Large intestine (tissue), 3 donors: Measurements from ENCODE around the gene SDK2. TPM values are rescaled to one million over a fixed set of nuclear protein-coding genes. Genes with fewer than 3 reads are reported as not detected.
"Not testable (repeated sequence)": the region's sequence is repeated elsewhere in the genome, so short reads cannot be mapped to it uniquely, and the experiment has no call there.

ENCODE experiments used
- DNase-seq, 2 donors: peaks; one replicate each; pipeline versions ENCODE4 v3.0.0 to v3.0.0-alpha.2; 2013
- H3K27ac ChIP-seq: one replicate; pipeline ENCODE4 v1.5.1; 2013; ENCODE audit warnings: low read length
- H3K27me3 ChIP-seq: 2 replicates; pipeline ENCODE4 v1.6.1; 2013; ENCODE audit warnings: low read length; ENCODE audit not compliant: control insufficient read depth, insufficient read depth
- H3K36me3 ChIP-seq: 2 replicates; pipeline ENCODE4 v1.6.1; 2013; ENCODE audit warnings: low read length; ENCODE audit not compliant: control insufficient read depth, insufficient read depth
- H3K4me1 ChIP-seq: one replicate; pipeline ENCODE4 v1.6.1; 2013; ENCODE audit warnings: low read length; ENCODE audit not compliant: control insufficient read depth, insufficient read depth
- H3K4me3 ChIP-seq: one replicate; pipeline ENCODE4 v1.5.1; 2013; ENCODE audit warnings: low read length
- H3K9me3 ChIP-seq: one replicate; pipeline ENCODE4 v1.6.1; 2013; ENCODE audit warnings: mild to moderate bottlenecking, low read depth, low read length, moderate library complexity; ENCODE audit not compliant: control insufficient read depth
- WGBS: methylation state at CpG from one replicate; pipeline ENCODE4 v1.1.5; 2013; ENCODE audit warnings: low lambda C conversion rate; ENCODE audit not compliant: insufficient coverage; 5-methylcytosine and 5-hydroxymethylcytosine counted together
- polyA plus RNA-seq: library from polyadenylated mRNA; unstranded; fragments of 120-200 nt; gene quantifications from one replicate; pipeline ENCODE4 v1.2.1, GENCODE V29; 2013

The SDK2 gene
- polyA plus RNA-seq, 1 donor, result 0.94 TPM

- H3K27ac ChIP-seq, result peak overlapping the region; percentile 12
- H3K4me3 ChIP-seq, result no peak overlapping the region
- H3K4me1 ChIP-seq, result peaks cover 14% of the 10 kb centered on the region
- no peaks in the 10 kb centered on the region for H3K36me3 ChIP-seq
- H3K9me3 ChIP-seq, result no peaks in the 10 kb centered on the region
- no peak for DNase-seq
- H3K27me3 ChIP-seq, result peaks cover 5% of the 10 kb centered on the region
- WGBS, result no CpG with 5 or more reads among the region's 22 CpGs
Measured at GRCh38 chr17:73338566-73339197, 305.6 kb downstream of the SDK2 start.

GRCh38 chr17:73338050-73338521 is 306.2 kb downstream of the SDK2 start:
- DNase-seq, result peak in 1 of 2 donors; percentile 44
- no CpG with 5 or more reads among the region's 13 CpGs for WGBS
- H3K27me3 ChIP-seq, result peaks cover 3% of the 10 kb centered on the region
- H3K36me3 ChIP-seq, result no peaks in the 10 kb centered on the region
- H3K9me3 ChIP-seq, result no peaks in the 10 kb centered on the region
- H3K27ac ChIP-seq, result peak overlapping the region; percentile 20
- peaks cover 14% of the 10 kb centered on the region for H3K4me1 ChIP-seq
- H3K4me3 ChIP-seq, result no peak overlapping the region

GRCh38 chr17:73337330-73337710 is 306.9 kb downstream of the SDK2 start:
- no peaks in the 10 kb centered on the region for H3K9me3 ChIP-seq
- no peak overlapping the region for H3K4me3 ChIP-seq
- H3K27me3 ChIP-seq, result no peaks in the 10 kb centered on the region
- H3K36me3 ChIP-seq, result no peaks in the 10 kb centered on the region
- WGBS, result no CpG with 5 or more reads among the region's 4 CpGs
- peaks cover 8% of the 10 kb centered on the region for H3K4me1 ChIP-seq
- H3K27ac ChIP-seq, result peak overlapping the region; percentile 20
- DNase-seq, result no peak

GRCh38 chr17:73336408-73337329 is 307.6 kb downstream of the SDK2 start:
- no peak for DNase-seq
- H3K27me3 ChIP-seq, result no peaks in the 10 kb centered on the region
- peaks cover 5% of the 10 kb centered on the region for H3K4me1 ChIP-seq
- no peak overlapping the region for H3K4me3 ChIP-seq
- WGBS, result no CpG with 5 or more reads among the region's 13 CpGs
- H3K9me3 ChIP-seq, result no peaks in the 10 kb centered on the region
- no peaks in the 10 kb centered on the region for H3K36me3 ChIP-seq
- H3K27ac ChIP-seq, result no peak overlapping the region

- no peak overlapping the region for H3K4me3 ChIP-seq
- DNase-seq, result peak in 1 of 2 donors; percentile 47
- H3K9me3 ChIP-seq, result no peaks in the 10 kb centered on the region
- H3K4me1 ChIP-seq, result peaks cover 5% of the 10 kb centered on the region
- H3K27me3 ChIP-seq, result no peaks in the 10 kb centered on the region
- no peaks in the 10 kb centered on the region for H3K36me3 ChIP-seq
- H3K27ac ChIP-seq, result no peak overlapping the region
- no CpG with 5 or more reads among the region's 12 CpGs for WGBS
Measured at GRCh38 chr17:73335591-73336407, 308.4 kb downstream of the SDK2 start.

GRCh38 chr17:73334771-73335513 is 309.3 kb downstream of the SDK2 start:
- H3K4me3 ChIP-seq, result no peak overlapping the region
- WGBS, result no CpG with 5 or more reads among the region's 12 CpGs
- no peaks in the 10 kb centered on the region for H3K9me3 ChIP-seq
- no peak for DNase-seq
- no peaks in the 10 kb centered on the region for H3K36me3 ChIP-seq
- H3K27ac ChIP-seq, result no peak overlapping the region
- H3K27me3 ChIP-seq, result no peaks in the 10 kb centered on the region
- H3K4me1 ChIP-seq, result peaks cover 3% of the 10 kb centered on the region

- not testable (repeated sequence) for DNase-seq
Measured at GRCh38 chr17:73333445-73333844, 310.8 kb downstream of the SDK2 start.

GRCh38 chr17:73331060-73331459 is 313.2 kb downstream of the SDK2 start:
- 80% methylated on average over 1 of the region's 3 CpGs for WGBS
- Histone ChIP-seq H3K27me3 (no peaks in the 10 kb centered on the region), H3K36me3 (no peaks in the 10 kb centered on the region), H3K9me3 (no peaks in the 10 kb centered on the region), H3K4me3 (no peak overlapping the region), H3K4me1 (no peaks in the 10 kb centered on the region), H3K27ac (no peak overlapping the region)
- DNase-seq, result no peak

More at GRCh38 chr17:73333445-73333844, 310.8 kb downstream of the SDK2 start:
- WGBS, result 80% methylated on average over 1 of the region's 9 CpGs
- not testable (repeated sequence) for H3K27me3 ChIP-seq, H3K27ac ChIP-seq, H3K4me1 ChIP-seq, H3K36me3 ChIP-seq, H3K9me3 ChIP-seq, H3K4me3 ChIP-seq

GRCh38 chr17:73327676-73328075 is 316.6 kb downstream of the SDK2 start:
- Histone ChIP-seq H3K9me3 (no peaks in the 10 kb centered on the region), H3K27me3 (no peaks in the 10 kb centered on the region), H3K27ac (no peak overlapping the region), H3K36me3 (no peaks in the 10 kb centered on the region), H3K4me1 (peaks cover 10% of the 10 kb centered on the region), H3K4me3 (no peak overlapping the region)
- DNase-seq, result no peak
- WGBS, result 100% methylated on average over 2 of the region's 7 CpGs

GRCh38 chr17:73325527-73325842 is 318.8 kb downstream of the SDK2 start:
- H3K4me3 ChIP-seq, result no peak overlapping the region
- H3K27ac ChIP-seq, result no peak overlapping the region
- H3K4me1 ChIP-seq, result peaks cover 10% of the 10 kb centered on the region
- no peaks in the 10 kb centered on the region for H3K9me3 ChIP-seq
- 100% methylated on average over 1 of the region's 4 CpGs for WGBS
- H3K36me3 ChIP-seq, result no peaks in the 10 kb centered on the region
- no peaks in the 10 kb centered on the region for H3K27me3 ChIP-seq
- no peak for DNase-seq
